Urinary bladder (tissue), 4 donors: ENCODE measurements around the gene CACNG6. TPM values are rescaled to one million over a fixed set of nuclear protein-coding genes. Genes with fewer than 3 reads are reported as not detected.
"Not testable (repeated sequence)": the region's sequence is repeated elsewhere in the genome, so short reads cannot be mapped to it uniquely, and the experiment has no call there.

ENCODE experiments used
- DNase-seq: peaks from one replicate; pipeline ENCODE4 v3.0.0-alpha.2; 2015; ENCODE audit errors: extremely low spot score
- H3K27ac ChIP-seq: one replicate; pipeline ENCODE4 v1.5.1; 2013; ENCODE audit warnings: low read depth, mild to moderate bottlenecking, moderate library complexity
- H3K36me3 ChIP-seq: one replicate; pipeline ENCODE4 v1.6.1; 2013; ENCODE audit warnings: mild to moderate bottlenecking, moderate library complexity; ENCODE audit not compliant: insufficient read depth
- H3K4me1 ChIP-seq: one replicate; pipeline ENCODE4 v1.6.1; 2013; ENCODE audit warnings: mild to moderate bottlenecking, moderate library complexity; ENCODE audit not compliant: insufficient read depth
- H3K4me3 ChIP-seq: one replicate; pipeline ENCODE4 v1.5.1; 2013; ENCODE audit warnings: low read depth, low read length
- WGBS: extraction: QIAGEN DNeasy Blood & Tissue Kit; methylation state at CpG from one replicate; pipeline ENCODE4 v1.1.7; 2013; 5-methylcytosine and 5-hydroxymethylcytosine counted together
- polyA plus RNA-seq: library from polyadenylated mRNA; stranded (reverse); fragments of 200-250 nt; gene quantifications from one replicate; pipeline ENCODE4 v1.2.3, GENCODE V29; 2013
- total RNA-seq: library from RNA; depleted of rRNA; stranded (reverse); fragments of >200 nt; gene quantifications from one replicate; pipeline ENCODE4 v1.2.3, GENCODE V29; 2014
- donor health status: healthy with polysubstance abuse.
- donor health status: healthy.

The CACNG6 gene
- 1.3 TPM for total RNA-seq
- polyA plus RNA-seq = not detected

- H3K27ac ChIP-seq = no peak within 1 kb of the TSS
- DNase-seq = no peak
Measured at GRCh38 chr19:53991224-53992113, at the start of gene CACNG6. CACNG6 (plus strand) TSS chr19:53991637; CDS start chr19:53992878, 1,241 bp downstream.

GRCh38 chr19:53942001-53942786 is 49.2 kb upstream of the CACNG6 start:
- no peak overlapping the region for H3K27ac ChIP-seq
- no peaks in the 10 kb centered on the region for H3K36me3 ChIP-seq
- no peaks in the 10 kb centered on the region for H3K4me1 ChIP-seq
- 5% methylated on average over 55 of the region's 55 CpGs for WGBS
- H3K4me3 ChIP-seq = no peak overlapping the region
- no peak for DNase-seq

More at GRCh38 chr19:53991224-53992113, at the start of gene CACNG6:
- 4% methylated on average over 66 of the region's 66 CpGs for WGBS
- Histone ChIP-seq H3K36me3 (no peaks in the 10 kb centered on the region), H3K4me1 (no peaks in the 10 kb centered on the region), H3K4me3 (peak within 1 kb of the TSS; percentile 27)

DNA sequence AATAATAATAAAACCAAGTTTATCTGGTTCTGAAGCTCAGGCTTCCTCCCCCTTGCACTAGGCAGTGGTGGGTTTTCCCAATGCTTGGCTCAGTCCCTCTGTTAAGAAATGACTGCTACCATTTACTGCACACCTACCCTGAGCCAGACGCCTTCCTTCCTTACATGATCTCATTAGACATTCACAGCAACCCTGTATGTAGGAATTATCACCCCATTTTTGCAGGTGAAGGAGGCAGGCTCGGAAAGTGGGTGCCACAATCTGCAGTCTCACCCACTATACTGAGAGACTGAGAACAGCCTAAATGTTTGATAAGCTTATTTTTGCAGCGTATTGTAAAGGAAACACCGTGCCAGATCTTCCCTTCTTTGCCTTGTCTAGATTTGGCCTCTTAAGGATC is 47.0 kb upstream of the CACNG6 start:
- Histone ChIP-seq H3K4me1 (no peaks in the 10 kb centered on the region), H3K36me3 (no peaks in the 10 kb centered on the region), H3K27ac (no peak overlapping the region), H3K4me3 (no peak overlapping the region)
- WGBS = 80% methylated on average over 4 of the region's 4 CpGs
- no peak for DNase-seq

DNA sequence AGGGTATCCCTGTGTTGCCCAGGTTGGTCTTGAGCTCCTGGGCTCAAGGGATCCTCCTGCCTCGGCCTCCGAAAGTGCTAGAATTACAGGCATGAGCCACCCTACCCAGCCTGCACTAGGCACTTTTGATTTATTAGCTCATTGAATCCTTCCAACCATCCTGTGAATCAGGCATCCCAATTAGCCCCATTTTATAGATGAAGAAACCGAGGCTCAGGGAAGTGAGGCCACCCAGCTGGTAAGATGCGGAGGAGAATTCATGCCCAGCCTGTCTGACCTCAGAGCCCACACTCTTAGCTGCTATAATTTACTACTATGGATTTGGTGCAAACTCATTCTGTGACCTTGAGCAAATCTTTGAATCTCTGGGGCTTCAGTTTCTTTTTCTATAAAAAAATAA is 46.5 kb upstream of the CACNG6 start:
- no peaks in the 10 kb centered on the region for H3K36me3 ChIP-seq
- DNase-seq = no peak
- H3K4me3 ChIP-seq = no peak overlapping the region
- WGBS = 88% methylated on average over 4 of the region's 4 CpGs
- no peaks in the 10 kb centered on the region for H3K4me1 ChIP-seq
- H3K27ac ChIP-seq = no peak overlapping the region

- Histone ChIP-seq H3K36me3 (no peaks in the 10 kb centered on the region), H3K27ac (no peak overlapping the region), H3K4me1 (no peaks in the 10 kb centered on the region), H3K4me3 (no peak overlapping the region)
- no peak for DNase-seq
- WGBS = 41% methylated on average over 9 of the region's 9 CpGs
Measured at GRCh38 chr19:53945441-53945840, 46.0 kb upstream of the CACNG6 start.

- Histone ChIP-seq H3K4me3 (no peak overlapping the region), H3K4me1 (no peaks in the 10 kb centered on the region), H3K27ac (no peak overlapping the region), H3K36me3 (no peaks in the 10 kb centered on the region)
- WGBS = 96% methylated on average over 2 of the region's 2 CpGs
- DNase-seq = no peak
Measured at GRCh38 chr19:53945998-53946397, 45.4 kb upstream of the CACNG6 start.

DNA sequence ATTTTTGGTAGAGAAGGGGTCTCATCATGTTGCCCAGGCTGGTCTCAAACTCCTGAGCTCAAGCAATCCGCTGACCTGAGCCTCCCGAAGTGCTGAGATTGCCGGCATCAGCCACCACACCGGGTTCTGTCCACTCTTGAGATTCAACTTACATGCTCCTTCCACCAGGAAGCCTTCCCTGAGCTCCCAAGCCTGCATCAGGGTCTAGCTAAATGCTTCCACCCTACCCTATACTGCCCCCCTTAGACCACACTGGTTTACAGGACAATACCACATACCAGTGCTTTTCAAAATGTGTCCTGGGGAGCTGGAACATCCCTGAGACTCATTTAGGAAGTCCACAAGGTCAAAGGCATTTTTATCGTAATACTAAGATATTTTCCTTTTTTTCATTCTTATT is 43.8 kb upstream of the CACNG6 start:
- WGBS = 67% methylated on average over 5 of the region's 5 CpGs
- Histone ChIP-seq H3K27ac (no peak overlapping the region), H3K4me1 (no peaks in the 10 kb centered on the region), H3K36me3 (no peaks in the 10 kb centered on the region), H3K4me3 (no peak overlapping the region)
- DNase-seq = no peak

DNA sequence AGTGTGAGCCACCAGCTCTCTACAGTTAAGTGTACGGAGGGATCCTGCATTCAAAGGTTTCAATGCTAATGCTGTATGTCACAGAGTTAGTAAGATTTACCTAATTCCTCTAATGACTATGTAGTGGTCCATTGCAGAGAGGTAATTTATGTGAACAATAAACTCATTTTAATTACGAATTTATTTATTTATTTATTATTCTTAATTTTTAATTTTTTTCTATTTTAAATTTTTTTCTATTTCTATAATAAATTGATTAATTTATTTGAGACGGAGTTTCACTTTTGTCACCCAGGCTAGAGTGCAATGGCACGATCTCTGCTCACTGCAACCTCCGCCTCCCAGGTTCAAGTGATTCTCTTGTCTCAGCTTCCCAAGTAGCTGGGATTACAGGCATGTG is 42.8 kb upstream of the CACNG6 start:
- H3K4me3 ChIP-seq = not testable (repeated sequence)
- WGBS = 87% methylated on average over 5 of the region's 5 CpGs

DNA sequence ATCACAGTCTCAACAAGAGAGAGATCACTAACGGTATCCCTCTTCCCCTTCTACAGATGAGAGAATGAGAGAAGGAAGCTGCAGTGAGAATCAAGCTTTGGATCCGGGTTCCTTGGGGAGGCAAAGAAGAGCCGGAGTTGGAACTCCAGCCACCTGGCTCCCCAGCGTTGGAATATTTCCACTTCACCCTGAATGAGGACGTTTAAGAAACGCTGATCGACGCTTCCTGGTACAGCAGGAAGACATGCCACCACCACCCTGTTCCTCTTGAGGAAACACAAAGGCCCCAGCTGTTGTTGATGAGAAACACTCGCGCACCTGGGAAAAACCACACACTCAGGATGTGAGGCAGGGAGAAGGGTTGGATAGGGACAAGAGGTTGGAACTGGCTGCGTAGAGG is 40.0 kb upstream of the CACNG6 start:
- WGBS = 53% methylated on average over 11 of the region's 11 CpGs
- Histone ChIP-seq H3K4me1 (no peaks in the 10 kb centered on the region), H3K4me3 (no peak overlapping the region), H3K27ac (no peak overlapping the region), H3K36me3 (no peaks in the 10 kb centered on the region)
- DNase-seq = no peak

More for the DNA sequence above, 42.8 kb upstream of the CACNG6 start:
- not testable (repeated sequence) for H3K27ac ChIP-seq, H3K4me1 ChIP-seq, H3K36me3 ChIP-seq, DNase-seq

DNA sequence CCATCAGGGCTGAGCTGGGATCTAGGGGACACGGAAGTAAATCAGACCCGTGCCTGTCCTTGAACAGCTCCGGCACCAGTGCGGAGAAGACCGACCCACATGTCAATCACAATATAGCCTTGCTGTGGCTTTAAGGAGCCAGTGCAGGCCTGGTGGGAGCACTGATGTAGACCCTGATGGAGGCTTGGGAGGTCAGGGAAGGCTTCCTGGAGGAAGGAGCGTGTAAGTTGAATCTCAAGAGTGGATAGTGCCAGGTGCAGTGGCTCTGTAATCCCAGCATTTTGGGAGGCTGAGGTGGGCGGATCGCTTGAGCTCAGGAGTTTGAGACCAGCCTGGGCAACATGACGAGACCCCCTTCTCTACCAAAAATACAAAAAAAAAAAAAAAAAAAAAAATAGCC is 39.5 kb upstream of the CACNG6 start:
- Histone ChIP-seq H3K27ac (no peak overlapping the region), H3K36me3 (no peaks in the 10 kb centered on the region), H3K4me3 (no peak overlapping the region), H3K4me1 (no peaks in the 10 kb centered on the region)
- DNase-seq = no peak
- 79% methylated on average over 9 of the region's 9 CpGs for WGBS

- Histone ChIP-seq H3K27ac (no peak overlapping the region), H3K4me3 (no peak overlapping the region), H3K4me1 (no peaks in the 10 kb centered on the region), H3K36me3 (no peaks in the 10 kb centered on the region)
- DNase-seq = no peak
- WGBS = 91% methylated on average over 8 of the region's 8 CpGs
Measured at GRCh38 chr19:53953383-53953782, 38.1 kb upstream of the CACNG6 start.

GRCh38 chr19:53957448-53958167 is 33.8 kb upstream of the CACNG6 start:
- no peak for DNase-seq
- no peaks in the 10 kb centered on the region for H3K36me3 ChIP-seq
- 3% methylated on average over 15 of the region's 15 CpGs for WGBS
- H3K4me1 ChIP-seq = no peaks in the 10 kb centered on the region
- H3K27ac ChIP-seq = no peak overlapping the region
- no peak overlapping the region for H3K4me3 ChIP-seq

- Histone ChIP-seq H3K4me3 (no peak overlapping the region), H3K36me3 (no peaks in the 10 kb centered on the region), H3K27ac (no peak overlapping the region), H3K4me1 (no peaks in the 10 kb centered on the region)
- WGBS = 2% methylated on average over 14 of the region's 14 CpGs
- DNase-seq = no peak
Measured at GRCh38 chr19:53958168-53958571, 33.3 kb upstream of the CACNG6 start.
